ENCODE results near the gene CIITA.

The CIITA gene

GRCh38 chr16:10858203-10858602, 18.8 kb upstream of the CIITA start:
- Histone ChIP-seq H3K4me2 (ENCODE audit: low read length) (no peak overlapping the region), H3K4me1 (no peaks in the 10 kb centered on the region), H3K79me2 (no peaks in the 10 kb centered on the region), H3K36me3 (ENCODE audit: control insufficient read depth, insufficient read depth, low read length) (no peaks in the 10 kb centered on the region), H3K27ac (no peak overlapping the region), H3K4me3 (ENCODE audit: low read depth, low read length) (no peak overlapping the region), H2AFZ (no peak overlapping the region), H3K9ac (no peak overlapping the region), H3K9me3 (ENCODE audit: control insufficient read depth, low read length) (no peaks in the 10 kb centered on the region), H3K27me3 (ENCODE audit: control insufficient read depth, insufficient read depth, low read length) (no peaks in the 10 kb centered on the region)
- TF ChIP-seq CTCF (IDR thresholded peaks at IDR 0.05) = no peak

GRCh38 chr16:10859020-10859419, 18.0 kb upstream of the CIITA start:
- no peak overlapping the region for H2AFZ ChIP-seq
- TF ChIP-seq CTCF (IDR thresholded peaks at IDR 0.05) = no peak
- no peaks in the 10 kb centered on the region for H3K36me3 ChIP-seq (ENCODE audit: control insufficient read depth, insufficient read depth, low read length)
- H3K4me1 ChIP-seq = no peaks in the 10 kb centered on the region
- no peaks in the 10 kb centered on the region for H3K27me3 ChIP-seq (ENCODE audit: control insufficient read depth, insufficient read depth, low read length)
- no peak overlapping the region for H3K4me3 ChIP-seq (ENCODE audit: low read depth, low read length)
- no peak overlapping the region for H3K9ac ChIP-seq
- no peak overlapping the region for H3K27ac ChIP-seq
- H3K79me2 ChIP-seq = no peaks in the 10 kb centered on the region
- H3K4me2 ChIP-seq (ENCODE audit: low read length) = no peak overlapping the region
- H3K9me3 ChIP-seq (ENCODE audit: control insufficient read depth, low read length) = no peaks in the 10 kb centered on the region

GRCh38 chr16:10859658-10860057, 17.3 kb upstream of the CIITA start:
- Histone ChIP-seq H3K9ac (no peak overlapping the region), H3K4me1 (no peaks in the 10 kb centered on the region), H3K79me2 (no peaks in the 10 kb centered on the region), H2AFZ (no peak overlapping the region), H3K4me3 (ENCODE audit: low read depth, low read length) (no peak overlapping the region), H3K36me3 (ENCODE audit: control insufficient read depth, insufficient read depth, low read length) (no peaks in the 10 kb centered on the region), H3K4me2 (ENCODE audit: low read length) (no peak overlapping the region), H3K9me3 (ENCODE audit: control insufficient read depth, low read length) (no peaks in the 10 kb centered on the region), H3K27me3 (ENCODE audit: control insufficient read depth, insufficient read depth, low read length) (no peaks in the 10 kb centered on the region), H3K27ac (no peak overlapping the region)
- no peak for TF ChIP-seq CTCF (IDR thresholded peaks at IDR 0.05)

- TF ChIP-seq CTCF (IDR thresholded peaks at IDR 0.05) = no peak
- Histone ChIP-seq H3K9me3 (ENCODE audit: control insufficient read depth, low read length) (no peaks in the 10 kb centered on the region), H3K4me1 (no peaks in the 10 kb centered on the region), H3K27ac (no peak overlapping the region), H3K4me2 (ENCODE audit: low read length) (no peak overlapping the region), H2AFZ (no peak overlapping the region), H3K27me3 (ENCODE audit: control insufficient read depth, insufficient read depth, low read length) (no peaks in the 10 kb centered on the region), H3K4me3 (ENCODE audit: low read depth, low read length) (no peak overlapping the region), H3K36me3 (ENCODE audit: control insufficient read depth, insufficient read depth, low read length) (no peaks in the 10 kb centered on the region), H3K9ac (no peak overlapping the region), H3K79me2 (no peaks in the 10 kb centered on the region)
Measured at GRCh38 chr16:10862438-10862837, 14.6 kb upstream of the CIITA start.
